Prostate gland (tissue), 2 donors: ENCODE measurements around the gene RAMACL. TPM values are rescaled to one million over a fixed set of nuclear protein-coding genes. Genes with fewer than 3 reads are reported as not detected.

Experiments used
- DNase-seq: peaks from one replicate; pipeline ENCODE4 v3.0.0-alpha.2; 2019; ENCODE audit warnings: low spot score
- H3K27ac ChIP-seq, 2 donors: fragments of 200-600 bp; sonication (generic); 2 replicates each; pipeline ENCODE4 v1.5.1; 2017 to 2019
- H3K27me3 ChIP-seq: fragments of 200-600 bp; sonication (generic); replicated peaks from 2 replicates; pipeline ENCODE4 v1.5.1; 2019; ENCODE audit not compliant: insufficient read depth
- H3K36me3 ChIP-seq, 2 donors: fragments of 200-600 bp; sonication (generic); 1 replicate in 1 of 2; 2 replicates in 1 of 2; pipeline versions ENCODE4 v1.5.1 to v1.8.1; 2017 to 2019
- H3K4me1 ChIP-seq: fragments of 200-600 bp; sonication (generic); replicated peaks from 2 replicates; pipeline ENCODE4 v1.5.1; 2019
- H3K4me3 ChIP-seq, 2 donors: fragments of 200-600 bp; sonication (generic); 2 replicates each; pipeline ENCODE4 v1.5.1; 2017 to 2019
- H3K9me3 ChIP-seq: fragments of 200-600 bp; sonication (generic); 2 replicates; pipeline ENCODE4 v1.5.1; 2017
- POLR2A ChIP-seq: fragments of 450-650 bp; IDR thresholded peaks from one replicate; pipeline ENCODE4 v1.6.1; 2016; ENCODE audit warnings: antibody characterized with exemption, mild to moderate bottlenecking
- POLR2AphosphoS5 ChIP-seq: sonication (generic); formaldehyde crosslinking; IDR thresholded peaks from one replicate; pipeline ENCODE4 v1.6.1; 2017; ENCODE audit warnings: antibody characterized with exemption
- WGBS: methylation state at CpG from one replicate; pipeline ENCODE4 v1.1.5; 2018; 5-methylcytosine and 5-hydroxymethylcytosine counted together
- intact Hi-C: fragments of 100-400 bp; cut with DNase I; formaldehyde crosslinking; loops from one replicate; pipeline ENCODE4 v1.14.2; 2022
- total RNA-seq, 2 donors: library from RNA; depleted of rRNA; stranded (reverse); fragments of >200 nt; gene quantifications; one replicate each; pipeline ENCODE4 v1.1.0, GENCODE V29; 2016
- TF ChIP-seq, protein P1 (sequence below), 4 experiments: fragments of 200-600 bp in 2 of 4; fragments of 450-650 bp in 2 of 4; sonication (generic) in 2 of 4; IDR thresholded peaks; 1 replicate in 3 of 4; 2 replicates in 1 of 4; pipeline ENCODE4 v1.5.1; 2016 to 2019; ENCODE audit warnings: antibody characterized with exemption in 4 of 4, mild to moderate bottlenecking in 2 of 4, moderate library complexity in 2 of 4

RAMACL gene
- total RNA-seq, 2 donors from 2014 or later: 0.68 to 1.1 TPM

DNA sequence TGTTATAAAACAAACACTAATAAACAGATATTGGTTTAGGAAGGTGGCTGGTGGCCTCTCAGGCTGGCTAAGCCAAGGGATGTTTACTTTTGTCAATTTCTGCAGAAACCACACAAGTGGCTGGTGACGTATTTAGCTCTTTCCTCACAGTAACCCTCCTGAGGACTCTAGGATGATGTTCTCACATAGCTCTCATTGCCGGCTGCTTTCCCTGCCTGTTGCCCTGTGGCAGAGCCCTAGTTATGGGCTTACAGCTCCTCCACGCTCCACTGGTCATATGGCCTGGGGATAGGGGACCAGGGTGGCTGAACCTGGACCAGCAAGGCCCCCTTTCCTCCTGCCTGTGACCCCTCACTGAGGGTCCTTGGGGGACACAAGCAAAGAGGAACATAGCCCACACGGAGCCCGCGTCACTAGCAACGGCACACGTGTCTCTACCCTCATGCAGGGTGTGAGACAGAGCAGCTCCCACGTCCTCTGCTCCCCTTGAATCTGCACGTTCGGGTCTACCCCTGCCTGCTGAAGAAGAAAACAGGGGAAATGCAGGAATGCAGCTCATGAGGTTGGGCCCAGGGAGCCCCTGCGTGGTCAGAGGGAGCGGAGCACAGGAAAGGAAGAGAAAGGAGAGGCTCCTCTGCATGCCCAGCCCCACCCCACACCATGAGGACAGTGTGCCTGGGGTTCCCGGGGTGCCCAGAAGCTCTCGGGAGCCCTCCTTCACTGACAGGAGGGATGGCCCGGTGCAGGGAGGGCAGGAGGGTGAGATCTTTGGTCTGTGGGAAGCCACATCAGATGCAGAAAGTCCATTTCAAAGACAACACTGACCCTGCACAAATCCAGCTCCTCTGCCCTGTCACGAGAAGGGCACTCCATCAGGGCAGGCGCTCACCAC is 13.9 kb downstream of the RAMACL start:
- Histone ChIP-seq H3K9me3 (no peaks in the 10 kb centered on the region), H3K4me3 (no peak overlapping the region), H3K4me1 (no peaks in the 10 kb centered on the region), H3K27me3 (no peaks in the 10 kb centered on the region), H3K27ac (no peak overlapping the region), H3K36me3 (no peaks in the 10 kb centered on the region)
- TF ChIP-seq, protein P1, sequence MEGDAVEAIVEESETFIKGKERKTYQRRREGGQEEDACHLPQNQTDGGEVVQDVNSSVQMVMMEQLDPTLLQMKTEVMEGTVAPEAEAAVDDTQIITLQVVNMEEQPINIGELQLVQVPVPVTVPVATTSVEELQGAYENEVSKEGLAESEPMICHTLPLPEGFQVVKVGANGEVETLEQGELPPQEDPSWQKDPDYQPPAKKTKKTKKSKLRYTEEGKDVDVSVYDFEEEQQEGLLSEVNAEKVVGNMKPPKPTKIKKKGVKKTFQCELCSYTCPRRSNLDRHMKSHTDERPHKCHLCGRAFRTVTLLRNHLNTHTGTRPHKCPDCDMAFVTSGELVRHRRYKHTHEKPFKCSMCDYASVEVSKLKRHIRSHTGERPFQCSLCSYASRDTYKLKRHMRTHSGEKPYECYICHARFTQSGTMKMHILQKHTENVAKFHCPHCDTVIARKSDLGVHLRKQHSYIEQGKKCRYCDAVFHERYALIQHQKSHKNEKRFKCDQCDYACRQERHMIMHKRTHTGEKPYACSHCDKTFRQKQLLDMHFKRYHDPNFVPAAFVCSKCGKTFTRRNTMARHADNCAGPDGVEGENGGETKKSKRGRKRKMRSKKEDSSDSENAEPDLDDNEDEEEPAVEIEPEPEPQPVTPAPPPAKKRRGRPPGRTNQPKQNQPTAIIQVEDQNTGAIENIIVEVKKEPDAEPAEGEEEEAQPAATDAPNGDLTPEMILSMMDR (IDR thresholded peaks at IDR 0.05): no peak
- TF ChIP-seq POLR2AphosphoS5: no peak
- no peak for TF ChIP-seq POLR2A
- WGBS: 86% methylated on average over 18 of the region's 18 CpGs
- intact Hi-C loops: no loop called here
- DNase-seq: no peak

DNA sequence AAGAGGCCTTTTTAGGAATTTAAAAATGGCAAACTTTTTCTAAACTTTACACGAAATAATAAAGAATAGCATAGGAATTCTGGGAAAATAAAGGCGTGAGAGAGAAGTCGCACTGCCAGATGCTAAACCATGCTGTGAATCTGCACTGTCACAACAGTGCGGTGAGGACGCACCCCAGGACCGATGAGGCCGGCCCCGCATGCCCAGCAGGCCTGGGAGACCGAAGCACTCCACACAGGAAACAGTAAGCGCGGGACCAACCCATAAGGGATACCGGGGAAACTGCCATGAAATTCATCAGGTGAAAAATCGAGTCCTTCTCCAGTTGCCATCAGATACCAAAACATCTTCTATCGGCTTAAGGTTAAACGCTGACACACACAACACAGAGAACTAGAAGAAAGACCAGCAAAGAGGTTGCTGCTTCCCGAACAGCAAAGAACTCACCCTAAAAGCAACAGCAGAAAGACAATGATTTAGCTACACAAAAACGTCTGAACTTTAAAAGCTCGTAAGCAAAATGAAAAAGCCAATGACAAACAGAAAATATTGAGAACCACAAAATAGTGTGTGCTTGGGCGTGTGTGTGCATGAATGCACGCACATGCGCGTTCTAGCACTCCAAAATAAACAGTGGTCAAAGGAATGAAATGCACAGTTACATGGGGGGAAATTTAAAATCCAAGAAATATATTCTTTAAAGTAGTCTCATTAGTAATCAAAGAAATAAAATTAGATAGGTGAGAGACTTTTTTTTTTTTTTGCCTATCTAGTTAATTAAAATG is 15.4 kb downstream of the RAMACL start:
- intact Hi-C loops: no loop called here
- no peaks in the 10 kb centered on the region for H3K9me3 ChIP-seq
- no peaks in the 10 kb centered on the region for H3K36me3 ChIP-seq
- DNase-seq: no peak
- no peaks in the 10 kb centered on the region for H3K4me1 ChIP-seq
- H3K27ac ChIP-seq: no peak overlapping the region
- no peak overlapping the region for H3K4me3 ChIP-seq
- no peaks in the 10 kb centered on the region for H3K27me3 ChIP-seq
- 55% methylated on average over 22 of the region's 22 CpGs for WGBS
- TF ChIP-seq POLR2A (no peak), POLR2AphosphoS5 (peak; percentile 17)
- TF ChIP-seq, protein P1 (IDR thresholded peaks at IDR 0.05): no peak

DNA sequence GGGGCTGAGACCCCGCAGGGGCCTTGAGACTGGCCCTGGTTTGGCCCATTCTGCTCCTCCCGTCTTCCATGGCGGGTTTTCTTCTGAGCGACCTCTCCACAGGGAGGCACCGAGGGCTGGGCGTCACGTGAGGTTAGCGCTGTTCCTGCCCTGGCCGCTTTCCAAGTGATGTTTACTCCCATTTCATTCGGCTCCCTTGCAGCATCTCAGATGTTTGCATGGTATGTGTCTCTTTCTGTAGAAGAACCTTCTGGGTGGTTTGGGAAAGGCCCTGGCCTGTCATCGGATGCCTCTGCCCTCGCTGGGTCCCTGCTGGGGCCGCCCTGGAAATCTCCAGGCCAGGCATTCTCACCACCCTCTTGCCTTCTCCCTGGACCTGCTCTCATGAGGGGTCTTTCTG is 17.3 kb downstream of the RAMACL start:
- WGBS: 97% methylated on average over 13 of the region's 13 CpGs
- no peak for DNase-seq
- TF ChIP-seq, protein P1 (IDR thresholded peaks at IDR 0.05): no peak

DNA sequence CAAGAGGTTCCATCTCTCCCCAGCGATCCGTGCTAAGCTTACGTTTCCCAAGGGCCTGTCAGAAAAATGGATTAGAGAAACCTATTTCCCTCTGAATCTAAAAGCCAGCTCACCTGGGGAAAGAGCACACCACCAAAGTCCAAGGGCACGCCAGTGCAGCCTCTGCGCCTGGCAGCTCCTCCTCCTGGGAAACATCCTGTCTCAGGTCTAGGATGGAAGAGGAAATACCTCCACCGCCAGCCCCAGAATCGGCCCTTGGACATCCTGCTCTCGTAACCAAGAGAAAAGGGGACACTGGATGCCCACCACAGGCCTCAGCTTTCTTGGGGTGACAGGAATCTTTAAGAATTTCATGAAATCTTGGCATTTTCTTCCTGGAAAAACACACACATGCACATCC is 18.7 kb downstream of the RAMACL start:
- DNase-seq: no peak
- 90% methylated on average over 8 of the region's 8 CpGs for WGBS
- Histone ChIP-seq H3K4me3 (no peak overlapping the region), H3K27ac (no peak overlapping the region), H3K9me3 (no peaks in the 10 kb centered on the region), H3K27me3 (no peaks in the 10 kb centered on the region), H3K36me3 (no peaks in the 10 kb centered on the region), H3K4me1 (no peaks in the 10 kb centered on the region)
- TF ChIP-seq POLR2A (no peak), POLR2AphosphoS5 (no peak)
- TF ChIP-seq, protein P1 (IDR thresholded peaks at IDR 0.05): no peak
- intact Hi-C loops: no loop called here

More for the DNA sequence above, 17.3 kb downstream of the RAMACL start:
- Histone ChIP-seq H3K36me3 (no peaks in the 10 kb centered on the region), H3K27me3 (no peaks in the 10 kb centered on the region), H3K4me1 (no peaks in the 10 kb centered on the region), H3K9me3 (no peaks in the 10 kb centered on the region), H3K4me3 (no peak overlapping the region), H3K27ac (no peak overlapping the region)
- intact Hi-C loops: no loop called here
